HG02943 (cell line): ENCODE measurements around the gene PLIN5.

Experiments
- ATAC-seq: cut with Tn5 transposase; IDR thresholded peaks from one replicate; pipeline ENCODE4 v1.9.1; 2021; ENCODE audit warnings: mild to moderate bottlenecking, low read depth, moderate library complexity; ENCODE audit not compliant: unreplicated experiment

PLIN5 gene

GRCh38 chr19:4524808-4525562 is 10.0 kb downstream of the PLIN5 start:
- no peak for ATAC-seq

GRCh38 chr19:4523306-4524110 is 11.5 kb downstream of the PLIN5 start:
- no peak for ATAC-seq

GRCh38 chr19:4522291-4523002 is 12.6 kb downstream of the PLIN5 start:
- ATAC-seq, result no peak

GRCh38 chr19:4521888-4522242 is 13.2 kb downstream of the PLIN5 start:
- no peak for ATAC-seq

GRCh38 chr19:4521170-4521887 is 13.7 kb downstream of the PLIN5 start:
- ATAC-seq, result no peak

GRCh38 chr19:4519521-4520277 is 15.3 kb downstream of the PLIN5 start:
- ATAC-seq, result no peak

GRCh38 chr19:4519172-4519496 is 15.9 kb downstream of the PLIN5 start:
- no peak for ATAC-seq

- no peak for ATAC-seq
Measured at GRCh38 chr19:4518345-4519171, 16.5 kb downstream of the PLIN5 start, which contains the start of gene PLIN4. PLIN4 (minus strand) TSS chr19:4518486; CDS start chr19:4518272, 214 bp downstream.

- ATAC-seq, result no peak
Measured at GRCh38 chr19:4517451-4518057, 17.5 kb downstream of the PLIN5 start.

- no peak for ATAC-seq
Measured at GRCh38 chr19:4516939-4517300, 18.1 kb downstream of the PLIN5 start.

- ATAC-seq, result no peak
Measured at GRCh38 chr19:4516199-4516938, 18.7 kb downstream of the PLIN5 start.

GRCh38 chr19:4515732-4516131 is 19.3 kb downstream of the PLIN5 start:
- no peak for ATAC-seq

- ATAC-seq, result no peak
Measured at GRCh38 chr19:4513248-4513647, 21.8 kb downstream of the PLIN5 start.

GRCh38 chr19:4512070-4512469 is 23.0 kb downstream of the PLIN5 start:
- no peak for ATAC-seq

GRCh38 chr19:4511300-4512054 is 23.5 kb downstream of the PLIN5 start:
- no peak for ATAC-seq

- ATAC-seq, result no peak
Measured at GRCh38 chr19:4510435-4511255, 24.4 kb downstream of the PLIN5 start.

- ATAC-seq, result no peak
Measured at GRCh38 chr19:4508698-4509097, 26.3 kb downstream of the PLIN5 start.
